Astrocyte (in vitro differentiated cells and primary cell): ENCODE measurements around the gene ZNF768. TPM values are rescaled to one million over a fixed set of nuclear protein-coding genes. Genes with fewer than 3 reads are reported as not detected.

Source experiments
- DNase-seq: peaks from one replicate; pipeline ENCODE4 v3.0.0-alpha.2; 2010; ENCODE audit warnings: low read depth
- FAIRE-seq: peaks from 2 replicates; lab custom pipeline; 2011; peaks lifted over from hg19 to GRCh38; lab: Jason Lieb, UNC
- H2AFZ ChIP-seq: 2 replicates; pipeline ENCODE4 v1.6.0; 2012; ENCODE audit warnings: low read depth, low read length, inconsistent platforms
- H3K27ac ChIP-seq: 2 replicates; pipeline ENCODE4 v1.5.1; 2011; ENCODE audit warnings: low read depth, low read length, inconsistent platforms
- H3K27me3 ChIP-seq: 2 replicates; pipeline ENCODE4 v1.6.0; 2011; ENCODE audit warnings: low read length, inconsistent platforms; ENCODE audit not compliant: insufficient read depth
- H3K36me3 ChIP-seq: 2 replicates; pipeline ENCODE4 v1.5.1; 2011; ENCODE audit warnings: low read length, inconsistent platforms; ENCODE audit not compliant: insufficient read depth
- H3K4me1 ChIP-seq: 2 replicates; pipeline ENCODE4 v1.5.1; 2011; ENCODE audit warnings: low read length, inconsistent platforms; ENCODE audit not compliant: insufficient read depth
- H3K4me2 ChIP-seq: 2 replicates; pipeline ENCODE4 v1.6.0; 2012; ENCODE audit warnings: low read length, inconsistent platforms
- H3K4me3 ChIP-seq: 2 replicates; pipeline ENCODE4 v1.5.1; 2011; ENCODE audit warnings: low read depth, mild to moderate bottlenecking, low read length, inconsistent platforms; ENCODE audit not compliant: insufficient read depth
- H3K79me2 ChIP-seq: 2 replicates; pipeline ENCODE4 v1.6.0; 2012; ENCODE audit warnings: mild to moderate bottlenecking, low read length, inconsistent platforms; ENCODE audit not compliant: insufficient read depth
- H3K9ac ChIP-seq: 2 replicates; pipeline ENCODE4 v1.6.0; 2012; ENCODE audit warnings: mild to moderate bottlenecking, low read length, inconsistent platforms
- H3K9me3 ChIP-seq: 2 replicates; pipeline ENCODE4 v1.5.1; 2012; ENCODE audit warnings: low read depth, mild to moderate bottlenecking, low read length, inconsistent platforms; ENCODE audit not compliant: insufficient read depth
- H4K20me1 ChIP-seq: 2 replicates; pipeline ENCODE4 v1.6.0; 2012; ENCODE audit warnings: low read length, inconsistent platforms; ENCODE audit not compliant: insufficient read depth
- H3K27ac Mint-ChIP-seq: one replicate; pipeline ENCODE4 v1.8.0; 2021; ENCODE audit warnings: mild to moderate bottlenecking, mixed read lengths; ENCODE audit not compliant: unreplicated experiment
- H3K27me3 Mint-ChIP-seq: one replicate; pipeline ENCODE4 v1.8.0; 2021; ENCODE audit warnings: low read depth, mixed read lengths; ENCODE audit not compliant: unreplicated experiment
- H3K36me3 Mint-ChIP-seq: one replicate; pipeline ENCODE4 v1.8.0; 2021; ENCODE audit warnings: low read depth, mixed read lengths; ENCODE audit not compliant: unreplicated experiment
- H3K4me1 Mint-ChIP-seq: one replicate; pipeline ENCODE4 v1.8.0; 2021; ENCODE audit warnings: low read depth, mixed read lengths; ENCODE audit not compliant: unreplicated experiment
- H3K4me3 Mint-ChIP-seq: one replicate; pipeline ENCODE4 v1.8.0; 2021; ENCODE audit warnings: mild to moderate bottlenecking, moderate library complexity, mixed read lengths; ENCODE audit not compliant: unreplicated experiment
- H3K9me3 Mint-ChIP-seq: one replicate; pipeline ENCODE4 v1.8.0; 2021; ENCODE audit warnings: mild to moderate bottlenecking, mixed read lengths; ENCODE audit not compliant: unreplicated experiment
- CTCF ChIP-seq: IDR thresholded peaks from 2 replicates; pipeline ENCODE4 v1.5.1; 2011; ENCODE audit warnings: low read depth, mild to moderate bottlenecking, inconsistent platforms, low read length, moderate library complexity; ENCODE audit not compliant: insufficient read depth
- EZH2 ChIP-seq: IDR thresholded peaks from 2 replicates; pipeline ENCODE4 v1.6.1; 2012; ENCODE audit warnings: mild to moderate bottlenecking, low read length, inconsistent platforms; ENCODE audit not compliant: insufficient read depth
- total RNA-seq: library from RNA; stranded (reverse); gene quantifications from 2 replicates; pipeline ENCODE4 v1.2.1, GENCODE V29; 2021

Gene ZNF768
- total RNA-seq, 1 donor from 2014 or later: 23.1 TPM

DNA sequence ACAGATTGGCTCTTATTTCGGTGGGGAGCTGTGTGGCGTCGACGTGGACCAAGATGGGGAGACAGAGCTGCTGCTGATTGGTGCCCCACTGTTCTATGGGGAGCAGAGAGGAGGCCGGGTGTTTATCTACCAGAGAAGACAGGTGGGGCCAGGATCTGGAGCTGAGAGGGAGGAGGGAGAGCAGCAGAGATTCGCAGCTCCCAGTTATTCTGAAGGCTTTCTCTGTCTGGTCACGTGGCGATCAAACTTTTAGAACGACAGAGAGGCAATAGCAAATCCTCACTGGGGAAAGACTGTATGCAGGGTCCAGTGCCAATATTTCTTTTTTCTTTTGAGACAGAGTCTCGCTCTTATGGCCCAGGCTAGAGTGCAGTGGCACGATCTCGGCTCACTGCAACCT lies 31.7 kb downstream of the ZNF768 start:
- Mint-ChIP-seq H3K36me3 (no peaks in the 10 kb centered on the region), H3K27me3 (peaks cover 10% of the 10 kb centered on the region), H3K27ac (no peak overlapping the region), H3K9me3 (no peaks in the 10 kb centered on the region), H3K4me3 (no peak overlapping the region), H3K4me1 (peaks cover 4% of the 10 kb centered on the region)
- Histone ChIP-seq H2AFZ (no peak overlapping the region), H3K27ac (no peak overlapping the region), H3K36me3 (no peaks in the 10 kb centered on the region), H3K9me3 (no peaks in the 10 kb centered on the region), H3K79me2 (no peaks in the 10 kb centered on the region), H4K20me1 (no peaks in the 10 kb centered on the region), H3K4me1 (peaks cover 8% of the 10 kb centered on the region), H3K27me3 (no peaks in the 10 kb centered on the region), H3K4me3 (no peak overlapping the region), H3K9ac (no peak overlapping the region), H3K4me2 (no peak overlapping the region)
- no peak for DNase-seq
- FAIRE-seq: no peak
- TF ChIP-seq EZH2: no peak
- TF ChIP-seq CTCF: no peak

- no peaks in the 10 kb centered on the region for H3K36me3 Mint-ChIP-seq
- Histone ChIP-seq H3K4me3 (no peak overlapping the region), H3K9me3 (no peaks in the 10 kb centered on the region), H3K27ac (no peak overlapping the region), H3K36me3 (no peaks in the 10 kb centered on the region), H3K4me1 (peaks cover 8% of the 10 kb centered on the region), H4K20me1 (no peaks in the 10 kb centered on the region), H2AFZ (no peak overlapping the region), H3K27me3 (no peaks in the 10 kb centered on the region), H3K79me2 (no peaks in the 10 kb centered on the region), H3K9ac (no peak overlapping the region), H3K4me2 (no peak overlapping the region)
- H3K27ac Mint-ChIP-seq: no peak overlapping the region
- DNase-seq (no peak), FAIRE-seq (no peak)
- peaks cover 4% of the 10 kb centered on the region for H3K4me1 Mint-ChIP-seq
- TF ChIP-seq CTCF (no peak), EZH2 (no peak)
- H3K4me3 Mint-ChIP-seq: no peak overlapping the region
- no peaks in the 10 kb centered on the region for H3K9me3 Mint-ChIP-seq
- H3K27me3 Mint-ChIP-seq: peaks cover 10% of the 10 kb centered on the region
These were observed 32.4 kb downstream of the ZNF768 start for GRCh38 chr16:30493941-30494488.

DNA sequence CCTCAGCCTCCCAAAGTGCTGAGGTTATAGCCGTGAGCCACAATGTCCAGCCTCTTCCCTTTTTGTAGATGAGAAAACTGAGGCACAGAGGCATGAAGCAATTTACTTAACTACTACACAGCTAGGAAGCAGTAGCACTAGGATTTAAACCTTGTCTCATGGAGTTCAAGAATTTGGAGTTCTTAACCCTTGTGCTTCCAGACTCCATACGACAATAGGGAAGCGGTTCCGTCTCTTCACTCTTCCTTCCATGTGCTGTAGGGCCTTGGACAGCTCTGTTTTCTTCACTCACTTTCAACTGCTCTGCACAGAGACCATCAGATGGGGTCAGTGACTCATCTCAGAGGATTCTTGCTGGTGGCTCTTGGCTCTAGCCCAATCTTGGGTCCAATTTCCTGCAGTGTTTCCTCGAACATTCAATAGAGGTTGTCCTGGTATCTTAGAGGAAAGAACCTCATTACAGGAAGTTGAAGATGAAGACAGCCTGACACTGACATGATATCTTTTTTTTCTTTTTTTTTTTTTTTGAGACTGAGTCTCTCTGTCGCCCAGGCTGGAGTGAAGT lies 34.5 kb downstream of the ZNF768 start:
- peak overlapping the region; percentile 41 for H3K4me2 ChIP-seq
- TF ChIP-seq CTCF (no peak), EZH2 (no peak)
- no peak overlapping the region for H2AFZ ChIP-seq
- H3K9me3 ChIP-seq: no peaks in the 10 kb centered on the region
- H4K20me1 ChIP-seq: no peaks in the 10 kb centered on the region
- no peaks in the 10 kb centered on the region for H3K9me3 Mint-ChIP-seq
- H3K27me3 Mint-ChIP-seq: peaks cover 10% of the 10 kb centered on the region
- peaks cover 4% of the 10 kb centered on the region for H3K4me1 Mint-ChIP-seq
- H3K4me1 ChIP-seq: peaks cover 8% of the 10 kb centered on the region
- no peak overlapping the region for H3K27ac Mint-ChIP-seq
- no peak overlapping the region for H3K27ac ChIP-seq
- FAIRE-seq (peak; percentile 23), DNase-seq (peak; percentile 77)
- no peak overlapping the region for H3K4me3 Mint-ChIP-seq
- no peaks in the 10 kb centered on the region for H3K27me3 ChIP-seq
- H3K4me3 ChIP-seq: no peak overlapping the region
- no peak overlapping the region for H3K9ac ChIP-seq
- no peaks in the 10 kb centered on the region for H3K79me2 ChIP-seq
- no peaks in the 10 kb centered on the region for H3K36me3 ChIP-seq
- no peaks in the 10 kb centered on the region for H3K36me3 Mint-ChIP-seq
